ENCODE measurements around the gene TRUB2.

The TRUB2 gene

GRCh38 chr9:128257086-128257825 lies 65.0 kb downstream of the TRUB2 start:
- Histone ChIP-seq H3K79me1 (ENCODE audit: low read depth, low read length) (peaks cover 6% of the 10 kb centered on the region), H3K4me3 (ENCODE audit: low read length in 2 of 2) (no peak overlapping the region)
- no CpG with 5 or more reads among the region's 23 CpGs for WGBS, 2 donors (ENCODE audit: extremely low coverage in 2 of 2, insufficient read length in 2 of 2, insufficient replicate concordance in 1 of 2)

More at GRCh38 chr9:128257086-128257825, 65.0 kb downstream of the TRUB2 start:
- no peak for DNase-seq (ENCODE audit: low spot score)
- Histone ChIP-seq H4K8ac (ENCODE audit: low read depth, low read length) (no peak overlapping the region), H3K18ac (ENCODE audit: low read length) (no peak overlapping the region), H3K27ac (replicated peaks; ENCODE audit: low read length) (no peak overlapping the region), H3K23ac (ENCODE audit: low read depth, low read length, poor library complexity) (peak overlapping the region; percentile 50), H2BK120ac (ENCODE audit: low read depth, low read length) (no peak overlapping the region), H3K9me3 (replicated peaks in 1 of 2; ENCODE audit: control insufficient read depth in 2 of 2, insufficient read depth in 1 of 2, low read depth in 1 of 2, low read length in 2 of 2) (no peaks in the 10 kb centered on the region), H3K9ac (ENCODE audit: low read depth, low read length, poor library complexity) (no peak overlapping the region), H3K4me2 (ENCODE audit: insufficient read depth, low read length, poor library complexity, severe bottlenecking) (no peak overlapping the region), H3K14ac (ENCODE audit: low read length) (no peak overlapping the region), H2AK5ac (ENCODE audit: low read depth, low read length) (no peak overlapping the region), H2BK12ac (ENCODE audit: low read length) (no peak overlapping the region), H2AFZ (ENCODE audit: low read length) (no peak overlapping the region), H4K91ac (ENCODE audit: low read depth, low read length, poor library complexity) (no peak overlapping the region), H3K4me1 (ENCODE audit: control insufficient read depth in 2 of 2, insufficient read depth in 1 of 2, low read depth in 1 of 2, low read length in 2 of 2) (peaks cover 0 to 1% of the 10 kb centered on the region in 2 donors), H2BK5ac (ENCODE audit: low read length) (no peak overlapping the region), H2BK15ac (ENCODE audit: low read length) (no peak overlapping the region), H3K27me3 (ENCODE audit: control insufficient read depth in 3 of 3, insufficient read depth in 3 of 3, low read depth in 1 of 3, low read length in 3 of 3) (no peaks in the 10 kb centered on the region), H3K36me3 (replicated peaks in 1 of 2; ENCODE audit: control insufficient read depth in 2 of 2, insufficient read depth in 2 of 2, low read length in 2 of 2) (peaks cover 44 to 68% of the 10 kb centered on the region in 2 donors), H3K4ac (ENCODE audit: low read length) (no peak overlapping the region)
